ENCODE data around the gene KRTAP12-4. TPM values are rescaled to one million over a fixed set of nuclear protein-coding genes. Genes with fewer than 3 reads are reported as not detected.
"Not testable (repeated sequence)": the region's sequence is repeated elsewhere in the genome, so short reads cannot be mapped to it uniquely, and the experiment has no call there.

The KRTAP12-4 gene
- total and polyA plus RNA-seq, 2 donors from 2014 or later: not detected

GRCh38 chr21:44686843-44687561 is 32.5 kb upstream of the KRTAP12-4 start:
- Histone ChIP-seq H3K9me3 (ENCODE audit: control insufficient read depth in 2 of 3, insufficient read depth in 1 of 3, low read length in 3 of 3) (no peaks in the 10 kb centered on the region), H3K4me3 (ENCODE audit: low read length in 3 of 3) (no peak overlapping the region), H3K4me1 (ENCODE audit: control insufficient read depth in 2 of 3, insufficient read depth in 2 of 3, low read depth in 1 of 3, low read length in 3 of 3) (no peaks in the 10 kb centered on the region), H3K27me3 (ENCODE audit: control insufficient read depth, insufficient read depth, low read length) (no peaks in the 10 kb centered on the region), H3K36me3 (ENCODE audit: control insufficient read depth in 2 of 3, insufficient read depth in 3 of 3, low read length in 3 of 3) (no peaks in the 10 kb centered on the region), H3K9ac (ENCODE audit: low read length in 3 of 3) (no peak overlapping the region), H3K27ac (ENCODE audit: low read depth in 2 of 2, low read length in 2 of 2) (no peak overlapping the region)
- FAIRE-seq (no peak), DNase-seq (peak in 1 of 5 donors; percentile 60)
- intact Hi-C loops (cut with DNase I): no loop called here
- TF ChIP-seq CTCF (IDR thresholded peaks at IDR 0.05; ENCODE audit: borderline replicate concordance, extremely low read depth, insufficient read depth): no peak

DNA sequence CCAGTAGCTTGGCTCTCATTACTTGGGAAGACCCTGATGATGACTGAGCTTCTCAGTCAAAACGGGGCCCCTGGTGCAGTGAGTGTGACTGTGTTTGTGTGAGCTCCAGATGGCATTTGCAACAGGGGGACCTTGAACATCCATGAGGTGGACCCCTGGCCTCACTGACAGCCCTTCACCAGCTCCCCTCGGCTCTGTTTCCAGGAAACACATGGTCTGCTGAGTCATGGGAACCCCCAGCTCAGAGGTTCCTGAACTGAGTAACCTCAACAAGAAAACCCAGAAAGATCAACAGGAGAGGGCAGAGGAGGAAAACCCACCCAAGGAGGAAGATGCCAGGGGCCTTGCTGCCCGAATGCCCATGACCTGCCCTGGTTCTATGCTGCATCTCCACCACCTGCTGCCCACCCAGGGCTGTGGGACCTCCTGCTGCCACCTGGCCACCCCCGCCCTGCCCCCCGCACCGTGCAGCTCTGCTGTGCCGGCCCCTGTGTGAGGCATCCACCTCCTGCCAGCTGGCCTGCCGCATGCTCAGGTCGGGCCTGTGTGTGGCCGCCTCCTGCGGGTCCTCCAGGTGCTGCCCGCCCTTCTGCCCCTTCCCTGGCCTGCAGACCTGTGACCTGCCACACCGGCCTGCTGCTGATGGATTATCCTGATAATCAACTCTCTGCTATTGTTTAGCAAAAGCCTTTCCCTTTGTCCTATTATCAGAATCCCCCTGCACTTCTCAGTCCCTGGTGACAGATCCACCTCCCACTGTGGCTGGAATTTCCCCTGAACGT is 31.7 kb upstream of the KRTAP12-4 start:
- Histone ChIP-seq H3K9me3 (ENCODE audit: control insufficient read depth in 2 of 3, insufficient read depth in 1 of 3, low read length in 3 of 3) (no peaks in the 10 kb centered on the region), H3K9ac (ENCODE audit: low read length in 3 of 3) (no peak overlapping the region), H3K4me3 (ENCODE audit: low read length in 3 of 3) (no peak overlapping the region), H3K36me3 (ENCODE audit: control insufficient read depth in 2 of 3, insufficient read depth in 3 of 3, low read length in 3 of 3) (no peaks in the 10 kb centered on the region), H3K4me1 (ENCODE audit: control insufficient read depth in 2 of 3, insufficient read depth in 2 of 3, low read depth in 1 of 3, low read length in 3 of 3) (no peaks in the 10 kb centered on the region), H3K27ac (ENCODE audit: low read depth in 2 of 2, low read length in 2 of 2) (no peak overlapping the region), H3K27me3 (ENCODE audit: control insufficient read depth, insufficient read depth, low read length) (no peaks in the 10 kb centered on the region)
- no peak for FAIRE-seq
- peak in 1 of 5 donors; percentile 61 for DNase-seq
- TF ChIP-seq CTCF (IDR thresholded peaks at IDR 0.05; ENCODE audit: borderline replicate concordance, extremely low read depth, insufficient read depth): no peak
- intact Hi-C loops (cut with DNase I): no loop called here

- H3K4me3 ChIP-seq (ENCODE audit: low read length in 3 of 3); DNase-seq; FAIRE-seq; H3K9ac ChIP-seq (ENCODE audit: low read length in 3 of 3); H3K9me3 ChIP-seq (ENCODE audit: control insufficient read depth in 2 of 3, insufficient read depth in 1 of 3, low read length in 3 of 3); intact Hi-C loops (cut with DNase I); H3K4me1 ChIP-seq (ENCODE audit: control insufficient read depth in 2 of 3, insufficient read depth in 2 of 3, low read depth in 1 of 3, low read length in 3 of 3); H3K36me3 ChIP-seq (ENCODE audit: control insufficient read depth in 2 of 3, insufficient read depth in 3 of 3, low read length in 3 of 3); H3K27me3 ChIP-seq (ENCODE audit: control insufficient read depth, insufficient read depth, low read length); H3K27ac ChIP-seq (ENCODE audit: low read depth in 2 of 2, low read length in 2 of 2): not testable (repeated sequence)
Observed at GRCh38 chr21:44685050-44685449, 30.6 kb upstream of the KRTAP12-4 start.

DNA sequence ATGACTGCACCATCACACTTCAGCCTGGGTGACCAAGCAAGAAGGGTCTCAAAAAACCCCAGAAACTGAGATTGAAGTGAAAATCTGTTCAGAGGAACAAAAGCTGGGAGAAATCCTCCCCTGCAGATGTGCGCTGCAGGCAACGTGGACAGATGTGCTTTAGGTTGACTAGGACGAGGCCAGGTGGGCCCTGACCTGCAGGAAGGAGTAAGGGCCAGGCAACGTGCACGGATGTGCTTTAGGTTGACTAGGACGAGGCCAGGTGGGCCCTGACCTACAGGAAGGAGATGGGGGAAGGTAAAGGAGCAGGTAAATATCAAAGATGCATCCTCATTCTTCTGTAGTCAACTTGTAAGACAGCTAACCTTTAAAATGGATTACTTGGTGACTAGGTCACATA is 30.0 kb upstream of the KRTAP12-4 start:
- Histone ChIP-seq H3K36me3 (ENCODE audit: control insufficient read depth in 2 of 3, insufficient read depth in 3 of 3, low read length in 3 of 3) (no peaks in the 10 kb centered on the region), H3K27me3 (ENCODE audit: control insufficient read depth, insufficient read depth, low read length) (no peaks in the 10 kb centered on the region), H3K4me1 (ENCODE audit: control insufficient read depth in 2 of 3, insufficient read depth in 2 of 3, low read depth in 1 of 3, low read length in 3 of 3) (no peaks in the 10 kb centered on the region), H3K9ac (ENCODE audit: low read length in 3 of 3) (no peak overlapping the region), H3K27ac (ENCODE audit: low read depth in 2 of 2, low read length in 2 of 2) (no peak overlapping the region), H3K9me3 (ENCODE audit: control insufficient read depth in 2 of 3, insufficient read depth in 1 of 3, low read length in 3 of 3) (no peaks in the 10 kb centered on the region), H3K4me3 (ENCODE audit: low read length in 3 of 3) (no peak overlapping the region)
- peak in 1 of 5 donors; percentile 28 for DNase-seq
- no peak for FAIRE-seq
- no peak for TF ChIP-seq CTCF (IDR thresholded peaks at IDR 0.05; ENCODE audit: borderline replicate concordance, extremely low read depth, insufficient read depth)
- intact Hi-C loops (cut with DNase I): no loop called here

Data from kidney (tissue), 14 donors.